Esophagus squamous epithelium (tissue), 5 donors: ENCODE data around the gene PSD2. TPM values are rescaled to one million over a fixed set of nuclear protein-coding genes. Genes with fewer than 3 reads are reported as not detected.

Source experiments
- DNase-seq: peaks from one replicate; lab custom pipeline; 2025; lab: John Stamatoyannopoulos, UW
- H3K27ac ChIP-seq, 4 donors: fragments of 200-600 bp; sonication (generic); one replicate each; pipeline ENCODE4 v1.5.1; 2016 to 2019; ENCODE audit warnings: mild to moderate bottlenecking in 1 of 4
- H3K27me3 ChIP-seq, 4 donors: fragments of 200-600 bp; sonication (generic); 1 replicate in 3 of 4; 2 replicates in 1 of 4; pipeline versions ENCODE4 v1.5.1 to v1.6.0; 2017 to 2021; ENCODE audit warnings: antibody characterized with exemption in 1 of 4
- H3K36me3 ChIP-seq, 3 donors: fragments of 200-600 bp; sonication (generic); one replicate each; pipeline ENCODE4 v1.5.1; 2016 to 2019
- H3K4me1 ChIP-seq, 3 donors: fragments of 200-600 bp; sonication (generic); one replicate each; pipeline ENCODE4 v1.5.1; 2017 to 2019
- H3K4me3 ChIP-seq, 4 donors: fragments of 200-600 bp; sonication (generic); 1 replicate in 3 of 4; 2 replicates in 1 of 4; pipeline ENCODE4 v1.5.1; 2016 to 2019; ENCODE audit warnings: mild to moderate bottlenecking in 2 of 4, moderate library complexity in 1 of 4
- H3K9me3 ChIP-seq, 3 donors: fragments of 200-600 bp; sonication (generic); one replicate each; pipeline ENCODE4 v1.5.1; 2016 to 2019
- POLR2A ChIP-seq, 4 donors: fragments of 450-650 bp; IDR thresholded peaks; one replicate each; pipeline ENCODE4 v1.6.1; 2017; ENCODE audit warnings: antibody characterized with exemption in 4 of 4, mild to moderate bottlenecking in 4 of 4, moderate library complexity in 3 of 4
- WGBS, 2 donors: methylation state at CpG; one replicate each; pipeline ENCODE4 v1.1.5; 2018; 5-methylcytosine and 5-hydroxymethylcytosine counted together
- intact Hi-C: fragments of 100-400 bp; cut with DNase I; formaldehyde crosslinking; loops from one replicate; pipeline ENCODE4 v1.15.0; 2022
- small RNA-seq, 4 donors: library from RNA; depleted of rRNA; stranded (forward); fragments of <200 nt; gene quantifications; one replicate each; pipeline ENCODE3, GENCODE V24; 2016
- total RNA-seq, 4 donors: library from RNA; depleted of rRNA; stranded (reverse); fragments of >200 nt; gene quantifications; one replicate each; pipeline ENCODE4 v1.1.0, GENCODE V29; 2016
- TF ChIP-seq, protein P1 (sequence below), 6 experiments: fragments of 450-650 bp in 4 of 6; fragments of 200-600 bp in 2 of 6; sonication (generic) in 2 of 6; IDR thresholded peaks; one replicate each; pipeline ENCODE4 v1.5.1; 2016 to 2019; ENCODE audit warnings: antibody characterized with exemption in 6 of 6, mild to moderate bottlenecking in 4 of 6, moderate library complexity in 4 of 6
- donor health status: DM: yes; HTN: yes; CAD: no.

Gene PSD2
- total RNA-seq, 4 donors from 2014 or later = not detected

DNA sequence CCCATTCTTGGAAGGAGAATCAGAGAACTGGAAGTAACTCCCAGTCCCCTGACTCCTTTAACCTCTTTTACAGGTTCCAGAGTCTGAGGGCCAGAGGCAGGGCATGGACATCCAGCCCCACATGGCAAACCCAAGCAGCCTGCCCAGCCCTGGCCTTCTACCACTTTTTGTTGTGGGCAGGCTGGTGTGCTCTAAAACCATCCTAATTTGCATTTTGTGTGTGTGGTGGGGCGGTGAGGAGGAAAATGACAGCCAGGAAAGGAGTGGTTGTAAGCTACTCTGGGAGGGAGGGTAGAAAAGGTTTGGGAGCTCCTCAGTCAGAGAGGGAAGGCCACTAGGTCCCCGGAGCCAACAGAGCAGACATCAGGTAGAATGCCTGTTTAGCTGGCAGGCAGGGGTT, 90.6 kb downstream of the PSD2 start:
- no peaks in the 10 kb centered on the region for H3K9me3 ChIP-seq
- H3K36me3 ChIP-seq = no peaks in the 10 kb centered on the region
- H3K4me3 ChIP-seq = no peak overlapping the region
- no peak for DNase-seq
- no peak overlapping the region for H3K27ac ChIP-seq
- intact Hi-C loops = no loop called here
- H3K27me3 ChIP-seq = no peaks in the 10 kb centered on the region
- H3K4me1 ChIP-seq = peaks cover 0 to 30% (median 7%) of the 10 kb centered on the region in 3 donors
- WGBS, 2 donors = 65 to 66% methylated on average over 2 of the region's 2 CpGs
- TF ChIP-seq, protein P1, sequence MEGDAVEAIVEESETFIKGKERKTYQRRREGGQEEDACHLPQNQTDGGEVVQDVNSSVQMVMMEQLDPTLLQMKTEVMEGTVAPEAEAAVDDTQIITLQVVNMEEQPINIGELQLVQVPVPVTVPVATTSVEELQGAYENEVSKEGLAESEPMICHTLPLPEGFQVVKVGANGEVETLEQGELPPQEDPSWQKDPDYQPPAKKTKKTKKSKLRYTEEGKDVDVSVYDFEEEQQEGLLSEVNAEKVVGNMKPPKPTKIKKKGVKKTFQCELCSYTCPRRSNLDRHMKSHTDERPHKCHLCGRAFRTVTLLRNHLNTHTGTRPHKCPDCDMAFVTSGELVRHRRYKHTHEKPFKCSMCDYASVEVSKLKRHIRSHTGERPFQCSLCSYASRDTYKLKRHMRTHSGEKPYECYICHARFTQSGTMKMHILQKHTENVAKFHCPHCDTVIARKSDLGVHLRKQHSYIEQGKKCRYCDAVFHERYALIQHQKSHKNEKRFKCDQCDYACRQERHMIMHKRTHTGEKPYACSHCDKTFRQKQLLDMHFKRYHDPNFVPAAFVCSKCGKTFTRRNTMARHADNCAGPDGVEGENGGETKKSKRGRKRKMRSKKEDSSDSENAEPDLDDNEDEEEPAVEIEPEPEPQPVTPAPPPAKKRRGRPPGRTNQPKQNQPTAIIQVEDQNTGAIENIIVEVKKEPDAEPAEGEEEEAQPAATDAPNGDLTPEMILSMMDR (IDR thresholded peaks at IDR 0.05) = no peak
- no peak for TF ChIP-seq POLR2A (IDR thresholded peaks at IDR 0.05)

DNA sequence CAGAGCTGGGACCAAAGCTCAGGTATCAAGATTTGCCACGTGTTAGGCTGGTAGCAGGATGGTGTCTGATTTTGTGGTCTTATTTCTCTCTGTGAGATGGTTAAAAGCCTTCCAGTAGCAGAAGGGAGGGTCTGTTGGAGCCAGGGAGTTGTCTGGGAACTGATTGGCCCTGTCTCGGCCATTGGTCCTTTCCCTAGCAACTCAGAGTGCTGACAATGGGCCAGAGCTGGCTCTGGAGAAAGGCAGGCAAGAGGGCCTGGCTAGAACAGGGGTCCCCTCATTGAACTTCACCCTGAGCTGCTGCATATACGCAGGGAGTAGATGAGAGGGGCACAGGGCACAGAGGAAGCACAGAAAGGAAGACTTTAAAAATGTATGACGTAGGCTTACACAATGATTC, 92.8 kb downstream of the PSD2 start:
- H3K36me3 ChIP-seq = no peaks in the 10 kb centered on the region
- no peak for DNase-seq
- H3K27me3 ChIP-seq = no peaks in the 10 kb centered on the region
- WGBS, 2 donors = 74 to 87% methylated on average over 3 to 4 of the region's 4 CpGs
- intact Hi-C loops = no loop called here
- peaks cover 0 to 14% (median 4%) of the 10 kb centered on the region in 3 donors for H3K4me1 ChIP-seq
- no peak overlapping the region for H3K27ac ChIP-seq
- H3K4me3 ChIP-seq = no peak overlapping the region
- no peaks in the 10 kb centered on the region for H3K9me3 ChIP-seq
- TF ChIP-seq POLR2A (IDR thresholded peaks at IDR 0.05) = no peak
- TF ChIP-seq, protein P1 (IDR thresholded peaks at IDR 0.05) = no peak

DNA sequence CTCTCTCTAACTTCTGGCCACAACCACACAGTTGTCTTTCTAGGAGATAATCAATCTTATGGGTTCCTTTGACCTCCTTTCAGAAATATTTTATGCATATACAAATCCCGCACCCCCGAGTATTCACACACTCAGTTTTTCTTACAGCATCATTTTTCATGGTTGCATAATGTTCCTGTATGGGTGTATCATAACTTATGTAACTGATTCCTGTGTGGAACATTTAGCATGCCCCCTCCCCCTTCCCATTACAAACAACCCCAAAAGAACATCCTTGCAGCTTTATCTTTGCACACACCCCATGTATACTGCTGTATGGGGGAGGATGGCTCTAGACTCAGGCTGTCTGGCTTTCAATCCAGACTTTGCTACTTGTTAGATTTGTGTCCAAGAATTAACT, 93.8 kb downstream of the PSD2 start:
- WGBS, 2 donors = 68 to 85% methylated on average over 2 of the region's 2 CpGs
- TF ChIP-seq, protein P1 (IDR thresholded peaks at IDR 0.05) = no peak
- no peak for TF ChIP-seq POLR2A (IDR thresholded peaks at IDR 0.05)
- Histone ChIP-seq H3K4me1 (peaks cover 0 to 4% (median 0%) of the 10 kb centered on the region in 3 donors), H3K27ac (no peak overlapping the region), H3K36me3 (no peaks in the 10 kb centered on the region), H3K9me3 (no peaks in the 10 kb centered on the region), H3K4me3 (no peak overlapping the region), H3K27me3 (no peaks in the 10 kb centered on the region)
- no peak for DNase-seq
- intact Hi-C loops = no loop called here

DNA sequence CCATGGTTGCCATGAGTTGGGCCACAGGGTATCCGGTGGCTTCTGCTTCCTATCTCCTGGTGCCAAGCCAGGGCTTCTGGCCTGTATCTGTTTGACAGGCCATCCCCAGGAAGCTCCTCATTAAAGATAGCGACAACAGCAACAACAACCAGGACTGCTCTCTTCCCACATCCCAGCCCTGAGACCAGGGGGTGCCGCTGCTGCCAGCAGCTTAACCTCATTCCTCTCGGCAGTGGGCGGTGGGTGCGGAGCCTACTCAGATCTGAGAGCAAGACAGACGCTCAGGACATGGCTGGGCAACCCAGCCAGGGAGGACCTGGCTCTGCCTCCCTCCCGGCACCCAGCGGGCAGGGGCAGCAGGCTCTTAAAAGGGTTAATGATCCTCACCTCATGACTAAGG, 98.3 kb downstream of the PSD2 start:
- TF ChIP-seq, protein P1 (IDR thresholded peaks at IDR 0.05) = no peak
- H3K27me3 ChIP-seq = no peaks in the 10 kb centered on the region
- no peaks in the 10 kb centered on the region for H3K36me3 ChIP-seq
- 80% methylated on average over 2 of the region's 9 CpGs; no CpG with 5 or more reads in 1 of the 2 donors for WGBS, 2 donors
- no peak overlapping the region for H3K27ac ChIP-seq
- peaks cover 0 to 28% (median 0%) of the 10 kb centered on the region in 3 donors for H3K4me1 ChIP-seq
- no peaks in the 10 kb centered on the region for H3K9me3 ChIP-seq
- no peak overlapping the region for H3K4me3 ChIP-seq
- DNase-seq = no peak
- intact Hi-C loops = no loop called here

Small RNA genes lying within 50 kb of the gene (small RNA-seq; reads per million reads assigned to genes)
- 0 reads per million in 4 donors for gene AC008667.4

Other genes with a start within 250 kb of the PSD2 start
- 10 to 100 TPM; 63.7 to 85.4 (median 81.1) TPM for gene UBE2D2, start 234.5 kb upstream of the PSD2 start, total RNA-seq
- 10 to 100 TPM; 13.9 to 40.4 (median 22.9) TPM for gene CXXC5, start 147.5 kb upstream of the PSD2 start, total RNA-seq
- 1 to 10 TPM in 3 of 4 donors, under 1 TPM in 1; 0.66 to 4.9 (median 2.5) TPM for gene NRG2, start 247.5 kb downstream of the PSD2 start, total RNA-seq